GM21381 (cell line): ENCODE measurements around the gene IQCH.

Experiments used
- ATAC-seq: cut with Tn5 transposase; IDR thresholded peaks from one replicate; pipeline ENCODE4 v1.9.1; 2021; ENCODE audit warnings: mild to moderate bottlenecking, moderate library complexity; ENCODE audit not compliant: unreplicated experiment

The IQCH gene

GRCh38 chr15:67551207-67551743 is 296.7 kb downstream of the IQCH start:
- ATAC-seq: no peak
